ENCODE measurements around the gene CBY1.

DNA sequence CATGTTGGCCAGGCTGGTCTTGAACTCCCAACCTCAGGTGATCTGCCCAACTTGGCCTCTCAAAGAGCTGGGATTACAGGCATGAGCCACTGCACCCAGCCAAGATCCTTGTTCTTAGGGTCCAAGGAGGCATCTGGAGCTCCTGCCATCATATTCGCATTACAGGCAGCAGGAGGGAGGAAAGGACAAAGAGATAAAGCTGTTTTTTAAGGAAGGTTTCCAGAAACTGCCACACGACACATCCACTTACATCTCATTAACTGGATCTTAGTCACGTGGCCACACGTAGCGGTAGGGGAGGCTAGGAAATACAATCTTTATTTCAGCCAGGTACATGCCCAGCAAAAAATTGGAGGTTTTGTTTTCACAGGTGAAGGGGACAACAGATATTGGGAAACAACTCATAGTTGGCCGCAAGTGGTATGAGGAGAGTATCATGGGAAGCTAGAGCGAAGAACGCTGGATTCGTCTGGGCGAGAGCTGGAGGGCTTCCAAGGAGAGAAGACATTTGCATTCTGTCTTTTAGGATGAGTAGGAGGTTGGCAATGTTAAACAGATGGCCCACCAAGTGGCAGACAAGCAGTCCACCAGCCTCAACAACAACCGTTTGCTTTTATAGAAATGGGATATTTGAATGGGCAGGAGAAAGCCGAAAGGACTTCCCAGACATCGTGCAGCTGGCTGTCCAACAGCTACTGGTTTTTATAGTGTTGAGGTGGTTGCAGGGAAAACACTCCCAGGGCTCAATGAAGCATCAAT, 47.3 kb upstream of the CBY1 start:
- TF ChIP-seq, protein P1, sequence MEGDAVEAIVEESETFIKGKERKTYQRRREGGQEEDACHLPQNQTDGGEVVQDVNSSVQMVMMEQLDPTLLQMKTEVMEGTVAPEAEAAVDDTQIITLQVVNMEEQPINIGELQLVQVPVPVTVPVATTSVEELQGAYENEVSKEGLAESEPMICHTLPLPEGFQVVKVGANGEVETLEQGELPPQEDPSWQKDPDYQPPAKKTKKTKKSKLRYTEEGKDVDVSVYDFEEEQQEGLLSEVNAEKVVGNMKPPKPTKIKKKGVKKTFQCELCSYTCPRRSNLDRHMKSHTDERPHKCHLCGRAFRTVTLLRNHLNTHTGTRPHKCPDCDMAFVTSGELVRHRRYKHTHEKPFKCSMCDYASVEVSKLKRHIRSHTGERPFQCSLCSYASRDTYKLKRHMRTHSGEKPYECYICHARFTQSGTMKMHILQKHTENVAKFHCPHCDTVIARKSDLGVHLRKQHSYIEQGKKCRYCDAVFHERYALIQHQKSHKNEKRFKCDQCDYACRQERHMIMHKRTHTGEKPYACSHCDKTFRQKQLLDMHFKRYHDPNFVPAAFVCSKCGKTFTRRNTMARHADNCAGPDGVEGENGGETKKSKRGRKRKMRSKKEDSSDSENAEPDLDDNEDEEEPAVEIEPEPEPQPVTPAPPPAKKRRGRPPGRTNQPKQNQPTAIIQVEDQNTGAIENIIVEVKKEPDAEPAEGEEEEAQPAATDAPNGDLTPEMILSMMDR (IDR thresholded peaks at IDR 0.05; ENCODE audit: low read length), result no peak
- no peak for TF ChIP-seq EZH2phosphoT487 (IDR thresholded peaks at IDR 0.05; ENCODE audit: low read length)
- no peak for TF ChIP-seq EZH2 (optimal IDR thresholded peaks at IDR 0.05; ENCODE audit: low read depth, low read length)

All from MM.1S (cell line).